ENCODE results near the gene MAP2K2.

DNA sequence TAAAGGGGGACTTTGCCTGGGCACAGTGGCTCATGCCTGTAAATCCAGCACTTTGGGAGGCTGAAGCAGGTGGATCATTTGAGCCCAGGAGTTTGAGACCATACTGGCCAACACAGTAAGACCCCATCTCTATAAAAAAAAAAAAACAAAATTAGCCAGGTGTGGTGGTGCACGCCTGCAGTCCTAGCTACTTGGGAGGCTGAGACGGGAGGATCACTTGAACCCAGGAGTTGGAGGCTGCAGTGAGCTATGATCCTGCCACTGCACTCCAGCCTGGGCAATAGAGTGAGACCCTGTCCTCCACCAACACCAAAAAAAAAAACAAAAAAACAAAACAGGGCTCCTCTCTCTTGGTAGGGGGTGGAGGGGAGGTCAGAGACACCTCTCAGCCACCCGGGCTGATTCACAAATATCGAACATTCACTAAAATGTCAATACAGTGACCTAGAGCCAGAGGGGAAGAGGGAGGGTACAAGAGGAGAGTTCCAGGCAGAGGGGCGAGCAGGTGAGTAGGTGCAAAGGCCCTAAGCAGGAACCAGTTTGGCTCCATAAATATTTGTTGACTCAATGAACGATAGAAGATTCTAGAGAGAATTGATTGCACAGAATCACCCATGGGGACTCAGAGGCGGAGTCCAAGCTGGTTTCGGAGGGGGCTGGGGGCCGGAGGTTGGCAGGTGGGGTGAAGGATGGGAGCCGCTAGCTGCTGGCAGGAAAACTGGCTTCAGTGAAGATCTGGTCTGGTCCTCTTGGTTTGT lies 28.5 kb upstream of the MAP2K2 start:
- no peak for TF ChIP-seq ZNF132 (tag by site-specific recombination; IDR thresholded peaks at IDR 0.05; ENCODE audit: borderline replicate concordance)
- TF ChIP-seq, protein P1, sequence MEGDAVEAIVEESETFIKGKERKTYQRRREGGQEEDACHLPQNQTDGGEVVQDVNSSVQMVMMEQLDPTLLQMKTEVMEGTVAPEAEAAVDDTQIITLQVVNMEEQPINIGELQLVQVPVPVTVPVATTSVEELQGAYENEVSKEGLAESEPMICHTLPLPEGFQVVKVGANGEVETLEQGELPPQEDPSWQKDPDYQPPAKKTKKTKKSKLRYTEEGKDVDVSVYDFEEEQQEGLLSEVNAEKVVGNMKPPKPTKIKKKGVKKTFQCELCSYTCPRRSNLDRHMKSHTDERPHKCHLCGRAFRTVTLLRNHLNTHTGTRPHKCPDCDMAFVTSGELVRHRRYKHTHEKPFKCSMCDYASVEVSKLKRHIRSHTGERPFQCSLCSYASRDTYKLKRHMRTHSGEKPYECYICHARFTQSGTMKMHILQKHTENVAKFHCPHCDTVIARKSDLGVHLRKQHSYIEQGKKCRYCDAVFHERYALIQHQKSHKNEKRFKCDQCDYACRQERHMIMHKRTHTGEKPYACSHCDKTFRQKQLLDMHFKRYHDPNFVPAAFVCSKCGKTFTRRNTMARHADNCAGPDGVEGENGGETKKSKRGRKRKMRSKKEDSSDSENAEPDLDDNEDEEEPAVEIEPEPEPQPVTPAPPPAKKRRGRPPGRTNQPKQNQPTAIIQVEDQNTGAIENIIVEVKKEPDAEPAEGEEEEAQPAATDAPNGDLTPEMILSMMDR (tag by site-specific recombination; IDR thresholded peaks at IDR 0.05), result no peak
- TF ChIP-seq ZNF654 (tag by site-specific recombination; IDR thresholded peaks at IDR 0.05; ENCODE audit: low read depth), result no peak

Data from HEK293 (cell line).